Frontal cortex (tissue), 4 donors: Measurements from ENCODE around the gene PDPK1. TPM values are rescaled to one million over a fixed set of nuclear protein-coding genes. Genes with fewer than 3 reads are reported as not detected.
"Not testable (repeated sequence)": the region's sequence is repeated elsewhere in the genome, so short reads cannot be mapped to it uniquely, and the experiment has no call there.

Experiments
- DNase-seq, 2 donors: peaks; one replicate each; pipeline ENCODE4 v3.0.0; 2012; ENCODE audit warnings: low spot score in 2 of 2
- FAIRE-seq: peaks from 2 replicates; lab custom pipeline; 2012; peaks lifted over from hg19 to GRCh38; lab: Jason Lieb, UNC
- total RNA-seq: library from RNA; depleted of rRNA; stranded (reverse); fragments of >200 nt; gene quantifications from one replicate; pipeline ENCODE4 v1.2.3, GENCODE V29; 2014
- donor health status: control.
- donor health status: control.
- donor health status: control.

The PDPK1 gene
- total RNA-seq, 1 donor from 2014 or later = 28.5 TPM

GRCh38 chr16:2578905-2579304, 41.1 kb downstream of the PDPK1 start:
- not testable (repeated sequence) for FAIRE-seq, DNase-seq

GRCh38 chr16:2580143-2580542, 42.3 kb downstream of the PDPK1 start:
- FAIRE-seq, DNase-seq: not testable (repeated sequence)

- not testable (repeated sequence) for FAIRE-seq
Measured at GRCh38 chr16:2580818-2581217, 43.0 kb downstream of the PDPK1 start.

GRCh38 chr16:2584729-2585650, 47.2 kb downstream of the PDPK1 start:
- no peak for FAIRE-seq
- DNase-seq = peak in 1 of 2 donors; percentile 47

More at GRCh38 chr16:2580818-2581217, 43.0 kb downstream of the PDPK1 start:
- DNase-seq = not testable (repeated sequence)

- no peak for DNase-seq
- no peak for FAIRE-seq
Measured at GRCh38 chr16:2585651-2586081, 47.8 kb downstream of the PDPK1 start.

GRCh38 chr16:2586241-2586640, 48.4 kb downstream of the PDPK1 start:
- DNase-seq (no peak), FAIRE-seq (no peak)

GRCh38 chr16:2586901-2587480, 49.2 kb downstream of the PDPK1 start:
- no peak for DNase-seq
- no peak for FAIRE-seq

- DNase-seq (no peak), FAIRE-seq (no peak)
Measured at GRCh38 chr16:2587891-2588565, 50.2 kb downstream of the PDPK1 start.

GRCh38 chr16:2591476-2592240, 53.8 kb downstream of the PDPK1 start:
- FAIRE-seq (no peak), DNase-seq (no peak)

GRCh38 chr16:2592786-2593185, 55.0 kb downstream of the PDPK1 start:
- DNase-seq = no peak
- FAIRE-seq = no peak

- DNase-seq = no peak
- FAIRE-seq = no peak
Measured at GRCh38 chr16:2595393-2596205, 57.8 kb downstream of the PDPK1 start.

GRCh38 chr16:2596747-2597559, 59.1 kb downstream of the PDPK1 start:
- DNase-seq = no peak
- FAIRE-seq = no peak

GRCh38 chr16:2597560-2597902, 59.7 kb downstream of the PDPK1 start:
- no peak for DNase-seq
- no peak for FAIRE-seq

- no peak for FAIRE-seq
- no peak for DNase-seq
Measured at GRCh38 chr16:2598133-2598641, 60.4 kb downstream of the PDPK1 start.

- DNase-seq (no peak), FAIRE-seq (no peak)
Measured at GRCh38 chr16:2598723-2599122, 60.9 kb downstream of the PDPK1 start.

- not testable (repeated sequence) for DNase-seq, FAIRE-seq
Measured at GRCh38 chr16:2599165-2599564, 61.3 kb downstream of the PDPK1 start.

- FAIRE-seq, DNase-seq: not testable (repeated sequence)
Measured at GRCh38 chr16:2599785-2600184, 62.0 kb downstream of the PDPK1 start.
